ENCODE data around the gene TXNDC2. TPM values are rescaled to one million over a fixed set of nuclear protein-coding genes. Genes with fewer than 3 reads are reported as not detected.
"Not testable (repeated sequence)": the region's sequence is repeated elsewhere in the genome, so short reads cannot be mapped to it uniquely, and the experiment has no call there.

Gene TXNDC2
- total RNA-seq, 4 donors from 2014 or later: 0.27 TPM; not detected in 3

DNA sequence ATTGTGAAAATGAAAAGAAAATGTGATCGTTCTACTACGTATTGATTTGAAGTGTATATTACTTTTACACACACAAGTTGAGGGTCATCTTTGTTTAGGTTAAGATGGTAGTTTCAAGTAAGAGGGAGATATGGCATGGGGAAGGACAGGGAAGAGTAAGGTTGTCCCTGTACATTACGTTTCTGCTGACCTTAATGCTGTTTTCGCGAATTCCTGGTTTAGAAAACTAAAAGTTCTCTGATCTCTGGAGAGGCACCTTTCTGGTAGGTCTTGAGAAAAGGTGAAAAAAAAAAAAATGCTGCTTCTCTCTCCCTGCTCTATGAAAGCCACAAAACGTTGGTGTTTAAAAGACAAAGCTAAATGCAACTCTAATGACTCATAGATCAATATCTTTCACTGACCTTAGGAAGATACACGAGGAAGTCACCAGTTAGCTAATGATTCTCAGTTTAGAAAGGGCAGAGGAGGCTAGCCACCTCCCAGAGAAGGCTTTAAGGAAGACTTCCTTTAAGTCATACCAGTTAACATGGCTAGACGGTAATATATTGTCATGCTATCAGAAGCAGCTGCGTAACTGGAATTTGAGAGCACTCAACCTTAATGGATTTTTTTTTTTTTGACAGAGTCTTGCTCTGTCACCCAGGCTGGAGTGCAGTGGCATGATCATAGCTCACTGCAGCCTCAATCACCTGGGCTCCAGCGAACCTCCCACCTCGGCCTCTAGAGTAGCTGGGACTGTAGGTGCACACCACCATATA is 13.2 kb downstream of the TXNDC2 start:
- intact Hi-C loops (cut with DNase I; ENCODE audit: low total_unique reads) (no loop called here), in situ Hi-C loops (cut with MboI; ENCODE audit: low pct_ligation_motif_present in 1 of 4, low pct_unique_long_range_greater_than_20kb in 1 of 4, low sequenced_read_pairs in 3 of 4) (no loop called here)
- Histone ChIP-seq H3K36me3 (no peaks in the 10 kb centered on the region), H3K4me3 (no peak overlapping the region), H3K27me3 (no peaks in the 10 kb centered on the region), H3K9me3 (no peaks in the 10 kb centered on the region), H3K4me1 (peaks cover 0 to 9% (median 2%) of the 10 kb centered on the region in 4 donors), H3K27ac (peak overlapping the region in 3 of 4 donors; percentile 15 to 47 (median 43))
- WGBS, 2 donors (ENCODE audit: low coverage in 1 of 2): 60 to 67% methylated on average over 7 to 11 of the region's 11 CpGs
- no peak for DNase-seq
- TF ChIP-seq, protein P1, sequence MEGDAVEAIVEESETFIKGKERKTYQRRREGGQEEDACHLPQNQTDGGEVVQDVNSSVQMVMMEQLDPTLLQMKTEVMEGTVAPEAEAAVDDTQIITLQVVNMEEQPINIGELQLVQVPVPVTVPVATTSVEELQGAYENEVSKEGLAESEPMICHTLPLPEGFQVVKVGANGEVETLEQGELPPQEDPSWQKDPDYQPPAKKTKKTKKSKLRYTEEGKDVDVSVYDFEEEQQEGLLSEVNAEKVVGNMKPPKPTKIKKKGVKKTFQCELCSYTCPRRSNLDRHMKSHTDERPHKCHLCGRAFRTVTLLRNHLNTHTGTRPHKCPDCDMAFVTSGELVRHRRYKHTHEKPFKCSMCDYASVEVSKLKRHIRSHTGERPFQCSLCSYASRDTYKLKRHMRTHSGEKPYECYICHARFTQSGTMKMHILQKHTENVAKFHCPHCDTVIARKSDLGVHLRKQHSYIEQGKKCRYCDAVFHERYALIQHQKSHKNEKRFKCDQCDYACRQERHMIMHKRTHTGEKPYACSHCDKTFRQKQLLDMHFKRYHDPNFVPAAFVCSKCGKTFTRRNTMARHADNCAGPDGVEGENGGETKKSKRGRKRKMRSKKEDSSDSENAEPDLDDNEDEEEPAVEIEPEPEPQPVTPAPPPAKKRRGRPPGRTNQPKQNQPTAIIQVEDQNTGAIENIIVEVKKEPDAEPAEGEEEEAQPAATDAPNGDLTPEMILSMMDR (IDR thresholded peaks at IDR 0.05): no peak
- TF ChIP-seq POLR2A (IDR thresholded peaks at IDR 0.05): no peak
- TF ChIP-seq POLR2AphosphoS5 (IDR thresholded peaks at IDR 0.05): peak in 1 of 3 donors; percentile 36
- no peak for TF ChIP-seq EP300 (IDR thresholded peaks at IDR 0.05; ENCODE audit: low read depth)

DNA sequence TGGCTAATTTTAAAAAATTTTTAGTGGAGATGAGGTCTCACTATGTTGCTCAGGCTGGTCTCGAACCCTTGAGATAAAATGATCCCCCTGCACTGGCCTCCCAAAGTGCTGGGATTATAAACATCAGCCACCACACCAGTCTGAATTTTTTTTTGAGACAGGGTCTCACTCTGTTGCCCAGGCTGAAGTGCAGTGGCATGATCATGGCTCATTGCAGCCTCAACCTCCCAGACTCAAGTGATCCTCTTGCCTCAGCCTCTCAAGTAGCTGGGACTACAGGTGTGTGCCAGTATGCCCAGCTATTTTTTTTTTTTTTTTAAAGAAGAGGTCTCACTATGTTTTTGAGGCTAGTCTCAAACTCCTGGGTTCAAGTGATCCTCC is 13.8 kb downstream of the TXNDC2 start:
- peak overlapping the region in 3 of 4 donors; percentile 15 to 47 (median 43) for H3K27ac ChIP-seq
- H3K4me1 ChIP-seq; H3K27me3 ChIP-seq; H3K4me3 ChIP-seq; H3K36me3 ChIP-seq; DNase-seq; intact Hi-C loops (cut with DNase I; ENCODE audit: low total_unique reads); in situ Hi-C loops (cut with MboI; ENCODE audit: low pct_ligation_motif_present in 1 of 4, low pct_unique_long_range_greater_than_20kb in 1 of 4, low sequenced_read_pairs in 3 of 4); H3K9me3 ChIP-seq: not testable (repeated sequence)
- 88% methylated on average over 1 of the region's 1 CpG; no CpG with 5 or more reads in 1 of the 2 donors for WGBS, 2 donors (ENCODE audit: low coverage in 1 of 2)

DNA sequence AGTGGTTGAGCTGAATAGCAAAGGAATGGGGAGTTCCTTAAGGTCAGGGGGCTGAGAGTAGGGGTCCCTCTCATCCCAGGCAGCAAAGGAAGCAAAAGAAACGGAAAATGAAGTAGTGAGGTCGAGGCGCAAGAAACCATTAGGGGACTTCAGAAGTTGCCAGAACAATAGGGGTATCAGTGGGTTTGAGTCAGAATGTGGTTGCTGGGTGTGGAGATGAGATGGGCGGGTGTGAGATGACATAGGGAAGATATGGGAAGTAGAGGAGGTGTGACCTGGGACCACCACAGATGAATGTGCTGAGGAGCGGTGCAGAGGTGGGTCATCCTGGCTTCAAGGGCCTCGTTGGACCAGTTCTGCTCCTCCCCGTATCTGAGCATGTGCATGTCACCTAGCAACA is 14.9 kb downstream of the TXNDC2 start:
- Histone ChIP-seq H3K27ac (no peak overlapping the region), H3K36me3 (no peaks in the 10 kb centered on the region), H3K9me3 (no peaks in the 10 kb centered on the region), H3K4me1 (peaks cover 0 to 9% (median 2%) of the 10 kb centered on the region in 4 donors), H3K27me3 (no peaks in the 10 kb centered on the region), H3K4me3 (no peak overlapping the region)
- DNase-seq: no peak
- in situ Hi-C loops (cut with MboI; ENCODE audit: low pct_ligation_motif_present in 1 of 4, low pct_unique_long_range_greater_than_20kb in 1 of 4, low sequenced_read_pairs in 3 of 4) (loop anchor here in 1 of 4 donors (25.0 kb wide), 1 partner anchor 288 kb away; the partner anchor contains the start of gene PPP4R1), intact Hi-C loops (cut with DNase I; ENCODE audit: low total_unique reads) (no loop called here)
- 87 to 98% methylated on average over 7 of the region's 7 CpGs for WGBS, 2 donors (ENCODE audit: low coverage in 1 of 2)
- no peak for TF ChIP-seq POLR2A (IDR thresholded peaks at IDR 0.05)
- TF ChIP-seq EP300 (IDR thresholded peaks at IDR 0.05; ENCODE audit: low read depth): no peak
- TF ChIP-seq, protein P1 (IDR thresholded peaks at IDR 0.05): no peak
- TF ChIP-seq POLR2AphosphoS5 (IDR thresholded peaks at IDR 0.05): no peak

DNA sequence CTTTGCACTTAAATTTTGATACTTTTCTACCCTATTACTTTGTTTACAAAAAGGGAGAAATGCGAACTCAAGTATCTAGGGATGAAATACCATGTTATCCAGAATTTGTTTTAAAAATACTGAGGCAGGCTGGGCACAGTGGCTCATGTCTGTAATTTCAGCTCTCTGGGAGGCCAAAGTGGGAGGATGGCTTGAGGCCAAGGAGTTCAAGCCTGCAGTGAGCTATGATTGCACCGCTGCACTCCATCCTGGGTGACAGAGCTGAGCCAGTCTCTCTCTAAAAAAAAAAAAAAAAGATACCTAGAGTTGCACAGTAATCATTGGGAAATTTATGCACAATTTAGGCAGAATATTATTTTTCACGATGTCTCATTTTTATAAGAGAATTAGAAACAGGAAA is 15.6 kb downstream of the TXNDC2 start:
- no peak overlapping the region for H3K4me3 ChIP-seq
- DNase-seq: no peak
- no peaks in the 10 kb centered on the region for H3K9me3 ChIP-seq
- WGBS, 2 donors (ENCODE audit: low coverage in 1 of 2): 87 to 94% methylated on average over 3 of the region's 3 CpGs
- no peak overlapping the region for H3K27ac ChIP-seq
- intact Hi-C loops (cut with DNase I; ENCODE audit: low total_unique reads): no loop called here
- H3K36me3 ChIP-seq: no peaks in the 10 kb centered on the region
- in situ Hi-C loops (cut with MboI; ENCODE audit: low pct_ligation_motif_present in 1 of 4, low pct_unique_long_range_greater_than_20kb in 1 of 4, low sequenced_read_pairs in 3 of 4): loop anchor here in 1 of 4 donors (25.0 kb wide), 1 partner anchor 289 kb away; the partner anchor contains the start of gene PPP4R1
- H3K27me3 ChIP-seq: no peaks in the 10 kb centered on the region
- peaks cover 0 to 9% (median 2%) of the 10 kb centered on the region in 4 donors for H3K4me1 ChIP-seq
- TF ChIP-seq EP300 (IDR thresholded peaks at IDR 0.05; ENCODE audit: low read depth): no peak
- TF ChIP-seq, protein P1 (IDR thresholded peaks at IDR 0.05): no peak
- TF ChIP-seq POLR2A (IDR thresholded peaks at IDR 0.05): no peak
- TF ChIP-seq POLR2AphosphoS5 (IDR thresholded peaks at IDR 0.05): no peak

DNA sequence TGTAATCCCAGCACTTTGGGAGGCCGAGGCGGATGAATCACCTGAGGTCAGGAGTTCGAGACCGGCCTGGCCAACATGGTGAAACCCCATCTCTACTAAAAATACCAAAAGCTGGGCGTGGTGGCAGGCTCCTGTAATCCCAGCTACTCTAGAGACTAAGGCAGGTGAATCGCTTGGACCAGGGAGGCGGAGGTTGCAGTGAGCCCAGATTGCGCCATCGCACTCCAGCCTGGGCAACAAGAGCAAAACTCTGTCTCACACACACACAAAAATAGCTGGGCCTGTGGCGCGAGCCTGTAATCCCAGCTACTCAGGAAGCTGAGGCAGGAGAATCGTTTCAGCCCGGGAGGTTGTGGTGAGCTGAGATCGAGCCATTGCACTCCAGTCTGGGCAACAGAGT is 16.5 kb downstream of the TXNDC2 start:
- H3K27ac ChIP-seq; DNase-seq; H3K9me3 ChIP-seq; H3K4me1 ChIP-seq; H3K4me3 ChIP-seq; H3K27me3 ChIP-seq; intact Hi-C loops (cut with DNase I; ENCODE audit: low total_unique reads); H3K36me3 ChIP-seq: not testable (repeated sequence)
- 88 to 90% methylated on average over 6 to 14 of the region's 14 CpGs for WGBS, 2 donors (ENCODE audit: low coverage in 1 of 2)
- in situ Hi-C loops (cut with MboI; ENCODE audit: low pct_ligation_motif_present in 1 of 4, low pct_unique_long_range_greater_than_20kb in 1 of 4, low sequenced_read_pairs in 3 of 4): loop anchor here in 1 of 4 donors (25.0 kb wide), 1 partner anchor 290 kb away; the partner anchor contains the start of gene PPP4R1
